NCI-H510A treated with DMSO at 0.1 percent for 48 hours (cell line): Measurements from ENCODE around the gene SPATA45.
A peak's percentile ranks its signal among the peaks of the same experiment; 100 is the strongest.

Source experiments
- DNase-seq: peaks from one replicate; lab custom pipeline; 2025; lab: John Stamatoyannopoulos, UW

SPATA45 gene

DNA sequence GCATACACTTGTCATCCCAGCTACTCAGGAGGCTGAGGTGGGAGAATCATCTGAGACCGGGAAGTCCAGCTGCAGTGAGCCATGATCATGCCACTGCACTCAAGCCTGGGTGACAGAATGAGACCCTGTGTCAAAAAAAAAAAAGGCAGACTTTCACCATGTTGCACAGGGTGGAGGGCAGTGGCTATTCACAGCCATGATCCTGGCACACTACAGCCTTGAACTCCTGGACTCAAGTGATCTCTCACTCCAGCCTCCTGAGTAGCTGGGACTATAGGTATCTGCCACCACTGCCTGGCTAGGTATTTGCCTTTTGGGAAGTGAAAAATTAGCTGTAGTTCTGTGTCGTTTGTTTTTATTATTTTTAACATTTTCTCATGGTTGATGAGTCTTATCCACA, 19.1 kb downstream of the SPATA45 start:
- no peak for DNase-seq

DNA sequence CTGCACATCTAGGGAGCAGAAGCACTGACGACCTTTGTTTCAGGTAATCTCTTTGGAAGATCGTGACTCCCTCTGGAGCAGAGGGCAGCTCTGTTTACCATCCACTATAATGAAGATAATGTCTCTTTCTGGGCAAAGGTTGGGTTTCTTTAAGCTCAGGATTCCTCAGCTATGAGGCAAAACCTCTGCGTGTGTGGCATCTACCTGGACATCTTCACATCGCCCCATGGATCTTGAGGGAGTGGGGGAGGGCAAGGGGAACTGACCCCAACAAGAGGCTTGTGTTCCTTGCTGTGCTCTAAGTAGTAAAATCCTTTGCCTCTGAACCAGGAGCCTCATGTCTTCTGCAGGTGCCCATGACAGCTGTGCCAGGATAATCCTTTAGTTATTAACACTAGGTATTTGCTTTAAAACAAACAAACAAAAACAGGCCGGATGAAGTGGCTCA, 19.6 kb downstream of the SPATA45 start:
- no peak for DNase-seq

DNA sequence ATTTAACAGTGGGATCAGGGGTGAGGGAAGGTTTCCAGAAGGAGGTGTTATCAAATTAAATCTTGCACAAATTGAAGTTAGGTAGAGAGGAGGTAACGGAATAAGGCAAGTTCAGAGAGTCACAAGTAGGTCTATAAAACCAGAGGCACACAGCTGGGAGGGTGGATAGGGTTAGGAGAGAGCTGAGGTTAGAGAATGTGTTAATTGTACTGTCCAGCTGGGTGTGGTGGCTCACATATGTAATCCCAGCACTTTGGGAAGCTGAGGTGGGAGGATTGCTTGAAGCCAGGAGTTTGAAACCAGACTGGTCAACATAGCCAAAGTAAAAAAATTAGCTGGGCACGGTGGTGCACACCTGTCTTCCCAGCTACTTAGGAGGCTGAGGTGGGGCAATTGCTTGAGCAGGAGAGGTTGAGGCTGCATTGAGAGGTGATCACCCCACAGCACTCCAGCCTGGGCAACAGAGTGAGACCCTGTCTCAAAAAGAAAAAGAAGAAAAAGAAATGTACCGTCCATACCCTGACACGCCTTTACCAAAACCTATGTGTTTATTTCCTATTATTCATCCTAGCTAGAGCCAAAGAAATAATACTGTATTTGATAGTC, 20.2 kb downstream of the SPATA45 start:
- no peak for DNase-seq

- DNase-seq, result no peak
These were observed 21.5 kb downstream of the SPATA45 start for GRCh38 chr1:212825798-212826452.

GRCh38 chr1:212824201-212824600, 23.2 kb downstream of the SPATA45 start:
- no peak for DNase-seq

DNA sequence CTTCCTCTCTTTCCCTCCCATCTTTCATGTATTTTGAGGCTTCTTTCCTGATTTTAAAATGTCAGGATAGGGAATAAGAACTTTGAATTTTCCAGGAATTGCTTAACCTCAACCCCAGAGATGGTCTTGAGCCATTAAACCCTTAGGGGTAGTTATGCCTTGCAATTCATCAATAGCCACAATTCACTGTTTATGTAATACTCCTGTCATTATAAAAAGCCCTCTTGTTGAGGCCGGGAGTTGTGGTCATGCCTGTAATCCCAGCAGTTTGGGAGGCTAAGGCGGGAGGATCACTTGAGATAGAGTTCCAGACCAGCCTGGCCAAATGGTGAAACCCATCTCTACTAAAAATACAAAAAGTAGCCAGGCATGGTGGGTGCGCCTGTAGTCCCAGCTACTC, 24.5 kb downstream of the SPATA45 start:
- DNase-seq, result no peak

GRCh38 chr1:212820969-212821368, 26.5 kb downstream of the SPATA45 start:
- no peak for DNase-seq

DNA sequence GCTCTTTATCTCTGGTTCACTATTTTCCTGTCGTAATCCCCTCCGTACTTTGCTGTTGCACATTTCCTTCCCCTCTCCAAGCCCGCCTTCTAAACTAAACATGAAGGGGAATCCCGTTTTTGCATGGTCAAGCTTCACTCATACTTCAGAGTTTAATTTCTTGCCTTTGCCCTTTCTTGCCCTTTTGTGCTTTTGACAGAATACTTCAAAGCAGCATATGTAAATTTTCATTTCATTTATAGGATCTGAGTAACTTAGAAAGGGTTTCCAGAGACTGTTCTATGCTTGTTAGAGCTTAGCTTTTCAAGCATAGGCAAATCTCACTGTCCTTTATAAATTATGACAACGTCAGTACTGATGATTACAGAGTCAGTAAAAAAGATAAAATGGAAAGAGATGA, 27.7 kb downstream of the SPATA45 start:
- no peak for DNase-seq

DNA sequence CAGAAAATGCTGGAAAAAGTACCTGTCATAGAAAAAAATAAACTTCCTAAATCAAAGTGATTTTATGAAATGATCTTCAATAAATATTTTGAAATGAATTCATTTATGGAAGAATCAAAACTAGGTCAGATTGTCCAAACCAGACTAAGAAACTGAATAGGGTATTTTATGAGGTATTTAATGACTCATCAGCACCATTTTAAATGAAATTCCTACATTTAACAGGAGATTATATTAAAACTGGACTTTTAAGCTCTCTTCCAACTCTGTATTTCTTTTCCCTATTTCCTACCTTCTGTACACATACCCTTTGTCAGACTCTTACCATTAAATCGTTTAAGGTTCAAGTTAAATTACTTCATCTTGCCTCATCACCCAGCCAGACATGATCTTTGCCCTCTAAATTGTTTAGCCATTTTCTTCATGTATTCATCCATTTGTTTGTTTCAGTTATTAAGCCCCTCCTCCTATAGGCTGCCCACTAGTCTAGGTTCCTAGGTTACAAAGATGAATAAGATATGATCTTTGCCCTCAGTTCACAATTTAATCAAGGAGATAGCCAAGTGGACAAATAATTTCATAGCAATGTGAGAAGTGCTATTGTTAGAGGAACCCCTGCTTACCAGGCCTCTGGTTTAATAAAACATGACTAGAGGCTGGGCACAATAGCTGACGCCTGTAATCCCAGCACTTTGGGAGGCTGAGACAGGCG, 30.7 kb downstream of the SPATA45 start:
- DNase-seq, result no peak

DNA sequence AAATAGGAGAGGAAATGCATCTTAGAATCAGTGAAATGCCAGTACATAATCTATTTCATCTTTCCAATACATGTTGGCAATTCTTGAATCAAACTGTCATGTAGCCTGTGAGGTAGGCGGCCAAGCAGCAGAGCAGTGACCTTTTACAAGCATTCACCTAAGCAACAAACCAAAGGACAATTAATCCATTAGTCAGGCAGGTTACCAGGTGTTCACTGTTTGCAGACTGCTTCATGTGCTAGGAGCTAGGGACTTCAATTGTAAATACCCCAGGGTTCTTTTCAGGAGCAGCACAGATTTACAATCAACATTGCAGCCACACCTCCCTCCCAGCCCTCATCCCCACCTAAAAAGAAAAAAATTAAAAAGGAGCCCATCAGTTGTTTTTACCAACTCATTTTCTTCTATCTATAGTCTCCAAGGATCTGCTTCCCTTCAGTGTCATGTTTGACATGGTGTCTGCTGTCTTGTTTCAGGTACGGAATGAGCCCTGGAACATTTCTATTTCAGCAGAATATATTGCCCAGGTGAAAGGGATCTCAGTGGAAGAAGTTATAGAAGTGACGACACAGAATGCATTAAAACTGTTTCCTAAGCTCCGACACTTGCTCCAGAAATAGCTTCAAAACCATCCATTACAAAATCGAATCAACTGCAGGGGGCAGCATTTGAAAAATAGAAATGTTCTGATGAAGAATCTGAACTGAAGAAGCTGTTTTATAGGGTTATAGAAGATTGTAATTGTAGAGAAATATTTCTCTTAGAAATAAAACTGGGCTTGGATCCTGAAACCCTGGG, 32.7 kb downstream of the SPATA45 start:
- DNase-seq, result peak; percentile 49

DNA sequence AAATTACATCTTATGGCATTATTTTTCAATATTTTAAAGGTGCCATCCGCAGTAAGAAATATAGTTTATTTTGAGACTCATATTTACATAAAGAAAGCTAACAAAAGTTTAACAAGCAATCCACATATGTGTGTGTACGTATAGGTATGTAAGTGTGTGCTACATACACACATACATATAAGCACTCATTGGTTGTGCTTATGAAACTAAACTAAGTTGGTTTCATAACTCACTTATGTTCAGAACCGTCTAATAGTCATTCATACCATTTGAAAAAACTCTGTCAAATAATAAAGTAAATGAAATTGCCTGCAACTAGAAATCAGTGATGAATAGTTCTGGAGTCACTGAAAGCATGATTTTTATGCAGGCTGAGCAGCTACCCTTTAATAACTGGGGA, 41.7 kb downstream of the SPATA45 start:
- no peak for DNase-seq

DNA sequence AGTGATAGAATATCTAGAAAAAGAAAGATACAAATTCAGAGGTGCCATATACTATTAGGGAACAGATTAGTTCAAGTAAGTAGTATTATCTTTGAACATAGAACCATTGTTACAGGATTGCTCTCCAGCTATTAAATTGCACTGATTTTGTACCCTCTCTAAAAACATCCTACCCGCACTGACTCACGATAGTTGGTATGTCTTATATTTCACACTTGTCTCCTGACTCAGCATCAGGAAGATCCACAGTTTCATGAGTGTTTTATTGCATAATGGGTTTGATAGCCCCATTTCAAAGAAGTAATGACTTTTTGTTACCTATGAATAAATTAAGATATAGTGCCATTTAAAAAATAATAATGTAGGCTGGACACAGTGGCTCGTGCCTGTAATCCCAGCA, 49.8 kb downstream of the SPATA45 start:
- DNase-seq, result no peak

- no peak for DNase-seq
These were observed 52.9 kb downstream of the SPATA45 start for GRCh38 chr1:212794561-212795014.

DNA sequence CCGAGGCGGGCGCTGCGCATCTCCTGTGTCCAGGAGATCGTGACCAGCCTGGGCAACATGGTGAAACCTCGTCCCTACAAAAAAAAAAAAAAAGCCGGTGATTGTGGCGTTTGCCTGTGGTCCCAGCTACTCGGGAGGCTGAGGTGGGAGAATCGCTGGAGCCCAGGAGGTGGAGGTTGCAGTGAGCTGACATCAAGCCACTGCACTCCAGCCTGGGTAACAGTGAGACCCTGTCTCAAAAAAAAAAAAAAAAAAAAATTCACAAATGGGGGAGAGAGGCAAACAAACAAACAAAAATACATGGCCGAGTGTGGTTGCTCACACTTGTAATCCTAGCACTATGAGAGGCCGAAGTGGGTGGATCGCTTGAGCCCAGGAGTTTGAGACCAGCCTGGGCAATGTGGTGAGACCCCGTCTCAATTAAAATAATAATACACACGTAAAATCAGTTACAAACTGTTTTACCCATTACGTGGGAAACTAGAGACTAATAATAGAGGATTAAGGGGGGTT, 55.0 kb downstream of the SPATA45 start:
- no peak for DNase-seq

- DNase-seq, result peak; percentile 89
These were observed 55.6 kb downstream of the SPATA45 start, which contains the start of the genes NSL1 and TATDN3 for GRCh38 chr1:212791676-212792395. NSL1 (minus strand) TSS chr1:212791777; CDS start chr1:212791763, 14 bp downstream. TATDN3 (plus strand) TSS chr1:212791894; CDS start chr1:212791922, 28 bp downstream.

DNA sequence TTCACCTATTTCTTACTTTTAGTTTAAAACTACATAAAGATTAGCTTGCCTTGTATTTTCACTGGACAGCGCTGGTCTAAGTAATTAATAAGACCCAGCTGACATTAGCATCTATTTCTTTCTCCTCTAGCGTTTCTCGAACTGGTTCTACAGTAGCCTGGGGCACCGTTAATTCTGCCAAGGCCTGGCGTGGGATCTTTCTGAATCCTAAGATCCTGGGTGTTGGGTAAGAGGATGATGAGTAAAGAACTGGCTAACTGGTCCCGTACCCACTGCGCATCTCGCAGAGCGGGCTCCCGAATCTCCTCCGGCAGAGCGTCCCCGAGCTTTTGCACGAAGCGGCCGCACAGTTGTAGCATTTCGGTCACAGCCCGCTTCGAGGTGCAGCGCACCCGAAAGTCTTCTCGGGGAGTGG, 56.2 kb downstream of the SPATA45 start:
- DNase-seq, result peak; percentile 89

- DNase-seq, result no peak
These were observed 61.6 kb downstream of the SPATA45 start for GRCh38 chr1:212785871-212786270.

GRCh38 chr1:212783976-212784375, 63.5 kb downstream of the SPATA45 start:
- no peak for DNase-seq

- DNase-seq, result peak; percentile 50
These were observed 64.9 kb downstream of the SPATA45 start for GRCh38 chr1:212782422-212783154.

DNA sequence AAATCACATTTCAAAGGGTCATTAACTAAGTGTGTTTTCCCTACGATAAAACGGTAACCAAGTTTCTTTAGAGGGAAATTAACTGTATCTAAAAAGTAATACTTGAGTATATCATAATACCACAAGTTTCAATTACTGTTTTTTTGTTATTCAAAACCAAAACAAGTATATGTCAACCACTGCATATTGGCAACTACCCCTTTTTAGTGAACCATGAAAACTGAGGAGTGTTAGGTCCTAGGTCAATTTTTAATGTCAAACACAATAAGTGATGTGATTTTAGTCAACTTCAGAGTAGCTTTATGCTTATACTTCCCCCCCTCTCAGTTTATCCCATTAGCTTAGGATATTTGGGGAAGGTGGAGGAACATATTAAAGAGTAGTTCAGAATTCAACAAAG, 66.2 kb downstream of the SPATA45 start:
- DNase-seq, result no peak

- DNase-seq, result no peak
These were observed 66.7 kb downstream of the SPATA45 start for GRCh38 chr1:212780759-212781158.
